Sigmoid colon (tissue), 7 donors: ENCODE data around the gene HIGD1B. TPM values are rescaled to one million over a fixed set of nuclear protein-coding genes. Genes with fewer than 3 reads are reported as not detected.
"Not testable (repeated sequence)": the region's sequence is repeated elsewhere in the genome, so short reads cannot be mapped to it uniquely, and the experiment has no call there.

Experiments
- DNase-seq: peaks from one replicate; pipeline ENCODE4 v3.0.0-alpha.2; 2019
- H3K27ac ChIP-seq, 4 donors: fragments of 200-600 bp; sonication (generic); one replicate each; pipeline ENCODE4 v1.5.1; 2016 to 2019; ENCODE audit warnings: mild to moderate bottlenecking in 1 of 4
- H3K27me3 ChIP-seq, 3 donors: fragments of 200-600 bp; sonication (generic); one replicate each; pipeline ENCODE4 v1.5.1; 2019; ENCODE audit warnings: mild to moderate bottlenecking in 1 of 3
- H3K36me3 ChIP-seq, 4 donors: fragments of 200-600 bp; sonication (generic); one replicate each; pipeline ENCODE4 v1.5.1; 2016 to 2019
- H3K4me1 ChIP-seq, 4 donors: fragments of 200-600 bp; sonication (generic); one replicate each; pipeline ENCODE4 v1.5.1; 2017 to 2019
- H3K4me3 ChIP-seq, 4 donors: fragments of 200-600 bp; sonication (generic); one replicate each; pipeline ENCODE4 v1.5.1; 2017 to 2019; ENCODE audit warnings: mild to moderate bottlenecking in 2 of 4, moderate library complexity in 1 of 4
- H3K9me3 ChIP-seq, 4 donors: fragments of 200-600 bp in 3 of 4; sonication (generic) in 3 of 4; one replicate each; pipeline versions ENCODE4 v1.5.1 to v1.6.1; 2013 to 2019
- CTCF ChIP-seq, 4 experiments: fragments of 450-650 bp in 3 of 4; fragments of 200-600 bp in 1 of 4; IDR thresholded peaks; one replicate each; pipeline ENCODE4 v1.5.1; 2016 to 2019; ENCODE audit warnings: antibody characterized with exemption in 4 of 4, mild to moderate bottlenecking in 3 of 4, moderate library complexity in 2 of 4
- EP300 ChIP-seq, 4 donors: sonication (generic); formaldehyde crosslinking; IDR thresholded peaks; one replicate each; pipeline ENCODE4 v1.6.1; 2017; ENCODE audit warnings: antibody characterized with exemption in 4 of 4
- POLR2A ChIP-seq, 2 donors: fragments of 450-650 bp; IDR thresholded peaks; one replicate each; pipeline ENCODE4 v1.6.1; 2016; ENCODE audit warnings: antibody characterized with exemption in 2 of 2, mild to moderate bottlenecking in 2 of 2, moderate library complexity in 2 of 2
- POLR2AphosphoS5 ChIP-seq, 4 donors: sonication (generic); formaldehyde crosslinking; IDR thresholded peaks; one replicate each; pipeline ENCODE4 v1.6.1; 2017; ENCODE audit warnings: antibody characterized with exemption in 4 of 4
- WGBS, 2 donors: extraction: QIAGEN DNeasy Blood & Tissue Kit; methylation state at CpG; one replicate each; pipeline ENCODE4 v1.1.7; 2013; 5-methylcytosine and 5-hydroxymethylcytosine counted together
- intact Hi-C: fragments of 100-400 bp; cut with DNase I; formaldehyde crosslinking; loops from one replicate; pipeline ENCODE4 v1.15.1; 2023
- polyA plus RNA-seq, 3 donors: library from polyadenylated mRNA; stranded (reverse); fragments of 200-250 nt; gene quantifications; one replicate each; pipeline ENCODE4 v1.2.3, GENCODE V29; 2013
- total RNA-seq, 4 donors: library from RNA; depleted of rRNA; stranded (reverse); fragments of >200 nt; gene quantifications; one replicate each; pipeline ENCODE4 v1.1.0, GENCODE V29; 2016
- donor health status: healthy with polysubstance abuse.
- donor health status: Bipolar disorder and iron deficiency.
- donor health status: healthy.

HIGD1B gene
- total and polyA plus RNA-seq, 7 donors = 1.1 to 2.5 (median 1.8) TPM; not detected in 4

GRCh38 chr17:44820631-44821212 lies 27.0 kb upstream of the HIGD1B start:
- 14 to 58% methylated on average over 7 of the region's 7 CpGs for WGBS, 2 donors
- TF ChIP-seq EP300 (IDR thresholded peaks at IDR 0.05) (peak in 1 of 4 donors; percentile 30), CTCF (IDR thresholded peaks at IDR 0.05) (no peak), POLR2A (IDR thresholded peaks at IDR 0.05) (no peak), POLR2AphosphoS5 (IDR thresholded peaks at IDR 0.05) (peak in 3 of 4 donors; percentile 33 to 71 (median 44))
- peaks cover 0 to under 1% (median 0%) of the 10 kb centered on the region in 4 donors for H3K36me3 ChIP-seq
- H3K27ac ChIP-seq = peak overlapping the region; percentile 67 to 99 (median 96)
- intact Hi-C loops = no loop called here
- no peak overlapping the region for H3K4me3 ChIP-seq
- H3K4me1 ChIP-seq = peaks cover 0 to 82% (median 70%) of the 10 kb centered on the region in 4 donors
- peak; percentile 59 for DNase-seq
- H3K27me3 ChIP-seq = no peaks in the 10 kb centered on the region
- H3K9me3 ChIP-seq = no peaks in the 10 kb centered on the region

GRCh38 chr17:44825236-44825635 lies 22.4 kb upstream of the HIGD1B start:
- Histone ChIP-seq H3K4me1 (peaks cover 0 to 61% (median 42%) of the 10 kb centered on the region in 4 donors), H3K27ac (peak overlapping the region in 3 of 4 donors; percentile 94 to 99 (median 98))
- H3K4me3 ChIP-seq, H3K27me3 ChIP-seq, H3K9me3 ChIP-seq, H3K36me3 ChIP-seq: not testable (repeated sequence)
- peak; percentile 18 for DNase-seq
- 94% methylated on average over 9 of the region's 9 CpGs for WGBS, 2 donors
- intact Hi-C loops = loop anchor here (5.0 kb wide), 1 partner anchor 48 kb away; no protein-coding TSS in a partner anchor

- Histone ChIP-seq H3K27ac (peak overlapping the region in 3 of 4 donors; percentile 94 to 99 (median 98)), H3K4me1 (peaks cover 0 to 51% (median 39%) of the 10 kb centered on the region in 4 donors), H3K27me3 (peaks cover 0 to 8% (median 3%) of the 10 kb centered on the region in 3 donors), H3K9me3 (no peaks in the 10 kb centered on the region), H3K36me3 (peaks cover 0 to 5% (median 0%) of the 10 kb centered on the region in 4 donors), H3K4me3 (peak overlapping the region in 3 of 4 donors; percentile 83 to 86 (median 86))
- peak; percentile 57 for DNase-seq
- peak in 3 of 4 donors; percentile 39 to 60 (median 53) for TF ChIP-seq POLR2AphosphoS5 (IDR thresholded peaks at IDR 0.05)
- TF ChIP-seq EP300 (IDR thresholded peaks at IDR 0.05) = peak in 1 of 4 donors; percentile 3
- no peak for TF ChIP-seq CTCF (IDR thresholded peaks at IDR 0.05)
- 79 to 87% methylated on average over 15 of the region's 15 CpGs for WGBS, 2 donors
- intact Hi-C loops = loop anchor here (5.0 kb wide), 1 partner anchor 49 kb away; no protein-coding TSS in a partner anchor
Observed at GRCh38 chr17:44826123-44826790, 21.4 kb upstream of the HIGD1B start.

GRCh38 chr17:44827863-44828262 lies 19.8 kb upstream of the HIGD1B start:
- Histone ChIP-seq H3K27ac (peak overlapping the region; percentile 88 to 99 (median 96)), H3K4me3 (peak overlapping the region; percentile 83 to 87 (median 86)), H3K27me3 (peaks cover 0 to 8% (median 3%) of the 10 kb centered on the region in 3 donors), H3K4me1 (peaks cover 0 to 37% (median 31%) of the 10 kb centered on the region in 4 donors), H3K9me3 (no peaks in the 10 kb centered on the region), H3K36me3 (peaks cover 0 to 5% (median 0%) of the 10 kb centered on the region in 4 donors)
- TF ChIP-seq EP300 (IDR thresholded peaks at IDR 0.05) = no peak
- TF ChIP-seq POLR2AphosphoS5 (IDR thresholded peaks at IDR 0.05) = no peak
- TF ChIP-seq CTCF (IDR thresholded peaks at IDR 0.05) = no peak
- TF ChIP-seq POLR2A (IDR thresholded peaks at IDR 0.05) = no peak
- 64 to 80% methylated on average over 1 of the region's 1 CpG for WGBS, 2 donors
- intact Hi-C loops = loop anchor here (5.0 kb wide), 1 partner anchor 51 kb away; no protein-coding TSS in a partner anchor
- DNase-seq = no peak

- Histone ChIP-seq H3K36me3 (peaks cover 0 to 5% (median 0%) of the 10 kb centered on the region in 4 donors), H3K27me3 (peaks cover 0 to 8% (median 3%) of the 10 kb centered on the region in 3 donors), H3K27ac (peak overlapping the region; percentile 88 to 99 (median 96)), H3K9me3 (no peaks in the 10 kb centered on the region), H3K4me1 (peaks cover 0 to 27% (median 23%) of the 10 kb centered on the region in 4 donors), H3K4me3 (peak overlapping the region; percentile 83 to 87 (median 86))
- no peak for DNase-seq
- WGBS, 2 donors = 4 to 6% methylated on average over 21 of the region's 21 CpGs
- TF ChIP-seq EP300 (IDR thresholded peaks at IDR 0.05) = no peak
- TF ChIP-seq POLR2AphosphoS5 (IDR thresholded peaks at IDR 0.05) = peak in 2 of 4 donors; percentile 5 to 18
- TF ChIP-seq POLR2A (IDR thresholded peaks at IDR 0.05) = no peak
- TF ChIP-seq CTCF (IDR thresholded peaks at IDR 0.05) = no peak
- intact Hi-C loops = loop anchor here (5.0 kb wide), 1 partner anchor 52 kb away; no protein-coding TSS in a partner anchor
Observed at GRCh38 chr17:44828919-44829522, 18.7 kb upstream of the HIGD1B start.
